Raji (cell line): ENCODE results near the gene PLCB1.

Experiments used
- POLR2A ChIP-seq: IDR thresholded peaks from 2 replicates; pipeline ENCODE4 v1.6.1; 2011; ENCODE audit warnings: low read depth, low read length, control low read depth; ENCODE audit not compliant: insufficient read depth

The PLCB1 gene

GRCh38 chr20:8306937-8307336 is 174.9 kb downstream of the PLCB1 start:
- no peak for TF ChIP-seq POLR2A

DNA sequence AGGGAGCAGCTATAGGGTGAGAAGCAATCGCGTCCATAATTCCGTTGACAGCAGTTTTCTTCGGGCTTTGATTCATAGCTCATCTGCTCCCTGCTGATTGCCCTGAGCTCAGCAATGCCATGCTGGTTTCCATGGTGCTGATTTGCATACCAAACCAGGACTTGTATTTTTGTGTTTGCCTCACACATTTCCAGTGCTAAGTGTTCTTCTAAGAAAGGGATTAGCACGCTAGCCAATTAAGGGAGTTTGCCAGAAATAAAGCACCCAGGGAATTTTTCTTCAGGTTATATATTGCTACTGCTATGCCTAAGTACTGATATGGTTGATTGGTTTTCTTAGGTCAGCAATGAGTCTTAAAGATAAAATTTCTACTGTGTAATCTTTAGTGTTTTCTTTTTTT is 177.6 kb downstream of the PLCB1 start:
- no peak for TF ChIP-seq POLR2A

DNA sequence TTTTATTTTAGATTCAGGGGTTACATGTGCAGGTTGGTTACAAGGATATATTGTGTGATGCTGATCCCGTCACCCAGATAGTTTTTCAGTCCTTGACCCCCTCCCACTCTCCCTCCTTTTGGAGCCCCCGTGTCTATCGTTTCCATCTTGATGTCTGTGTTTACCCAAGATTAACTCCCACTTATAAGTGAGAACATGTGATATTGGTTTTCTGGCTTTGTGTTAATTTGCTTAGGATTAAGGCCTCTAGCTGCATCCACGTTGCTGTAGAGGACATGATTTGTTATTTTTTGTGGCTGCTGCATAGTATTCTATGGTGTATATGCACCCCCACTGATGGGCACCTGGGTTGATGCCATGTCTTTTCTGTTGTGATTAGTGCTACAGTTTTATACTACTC is 178.6 kb downstream of the PLCB1 start:
- TF ChIP-seq POLR2A, result no peak

DNA sequence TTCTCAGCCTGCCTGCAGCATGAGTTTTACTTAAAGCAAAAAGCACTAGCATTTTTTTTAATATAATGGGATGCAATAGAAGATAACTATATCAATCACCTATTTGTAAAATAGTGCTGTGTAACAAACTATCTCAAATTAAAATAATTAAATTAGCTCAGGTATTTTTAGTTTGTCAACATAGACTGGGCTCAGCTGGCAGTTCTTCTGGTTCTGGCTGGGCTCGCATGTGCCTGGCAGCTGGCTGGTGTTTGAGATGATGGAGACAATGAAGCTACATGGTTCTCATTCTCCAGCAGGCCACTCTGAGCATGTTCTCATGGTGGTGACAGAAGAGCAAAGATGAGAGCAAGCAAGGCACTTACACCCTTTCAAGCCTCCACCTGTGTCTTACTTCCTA is 181.0 kb downstream of the PLCB1 start:
- no peak for TF ChIP-seq POLR2A

DNA sequence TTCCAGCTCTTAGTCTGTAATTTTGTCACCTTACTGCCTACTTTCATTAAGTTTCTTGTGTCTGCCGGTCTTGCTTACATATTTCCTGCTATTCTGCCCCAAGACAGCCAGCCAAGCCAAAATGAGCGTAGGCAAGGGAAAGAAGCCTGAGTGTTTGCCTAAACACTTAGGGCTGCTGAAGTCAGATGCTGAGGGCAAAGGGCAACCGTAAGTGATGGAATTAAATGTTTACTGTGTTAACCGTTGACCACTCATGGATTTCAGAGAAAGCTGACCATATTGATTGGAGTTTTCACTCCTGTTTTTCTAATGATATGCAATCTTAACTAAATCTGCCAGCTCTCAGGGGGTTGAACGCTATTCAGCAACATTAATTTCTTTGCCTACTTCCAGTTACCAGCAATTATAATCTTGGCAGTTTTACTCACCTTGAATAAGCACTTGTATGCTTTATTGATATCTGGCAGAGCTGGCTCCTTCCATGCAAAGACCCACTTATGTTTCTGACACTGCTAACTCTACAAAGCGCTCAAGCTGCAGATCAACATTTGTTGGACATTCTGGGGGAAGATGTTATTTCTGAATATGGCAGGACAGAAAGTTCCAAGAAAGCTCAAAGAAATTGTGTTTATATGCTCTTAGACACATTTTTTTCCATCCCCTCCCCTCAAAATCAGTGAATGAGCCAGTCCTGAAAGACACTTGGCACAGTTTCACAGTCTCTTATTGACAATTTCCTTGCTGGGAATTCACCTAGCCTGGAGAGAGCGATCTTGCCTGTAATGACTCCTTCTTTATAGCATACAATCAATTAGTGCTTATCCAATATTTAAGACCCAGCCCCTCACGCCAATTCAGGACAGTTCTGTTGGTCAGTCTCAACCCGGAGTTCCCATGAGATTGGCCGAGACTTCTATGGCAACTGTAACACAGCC is 183.8 kb downstream of the PLCB1 start:
- TF ChIP-seq POLR2A, result no peak

DNA sequence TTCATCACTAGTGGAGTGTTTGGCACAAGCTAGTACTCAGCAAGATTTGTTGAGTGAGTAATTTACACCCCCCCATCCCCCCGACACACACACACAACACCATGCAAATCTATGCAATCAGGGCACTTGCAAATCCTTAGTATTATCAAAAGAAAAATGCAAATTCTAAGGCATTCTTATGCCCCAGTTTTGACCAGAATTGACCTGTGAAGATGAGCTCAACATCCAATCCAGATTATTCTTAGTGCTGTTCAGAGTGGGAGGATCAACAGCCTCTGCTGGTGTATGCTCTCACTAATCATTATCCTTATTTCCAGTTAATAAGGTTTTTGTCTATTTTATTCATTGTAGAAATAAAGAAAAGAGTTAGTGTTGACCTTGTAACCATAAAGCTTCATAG is 185.4 kb downstream of the PLCB1 start:
- no peak for TF ChIP-seq POLR2A

- TF ChIP-seq POLR2A, result no peak
Observed at GRCh38 chr20:8318965-8319625, 187.0 kb downstream of the PLCB1 start.

DNA sequence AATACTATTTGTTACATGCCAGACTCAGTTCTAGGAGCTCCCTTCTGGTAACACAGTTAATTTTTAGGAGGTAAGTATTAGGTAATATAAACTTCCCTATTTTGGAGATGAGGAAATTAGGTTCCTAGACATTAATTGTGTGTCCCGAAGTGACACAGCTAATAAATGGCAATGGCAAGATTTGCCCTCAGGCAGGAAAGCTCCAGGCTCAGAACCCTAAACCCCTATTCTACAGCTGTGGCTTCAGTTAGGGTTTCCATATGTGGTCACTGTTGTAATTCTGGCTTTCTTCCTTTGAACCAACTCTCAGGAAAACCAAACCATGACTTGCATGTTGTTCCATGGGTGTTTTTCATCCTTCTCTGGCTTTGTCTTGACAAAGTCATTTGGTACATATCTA is 188.2 kb downstream of the PLCB1 start:
- no peak for TF ChIP-seq POLR2A

DNA sequence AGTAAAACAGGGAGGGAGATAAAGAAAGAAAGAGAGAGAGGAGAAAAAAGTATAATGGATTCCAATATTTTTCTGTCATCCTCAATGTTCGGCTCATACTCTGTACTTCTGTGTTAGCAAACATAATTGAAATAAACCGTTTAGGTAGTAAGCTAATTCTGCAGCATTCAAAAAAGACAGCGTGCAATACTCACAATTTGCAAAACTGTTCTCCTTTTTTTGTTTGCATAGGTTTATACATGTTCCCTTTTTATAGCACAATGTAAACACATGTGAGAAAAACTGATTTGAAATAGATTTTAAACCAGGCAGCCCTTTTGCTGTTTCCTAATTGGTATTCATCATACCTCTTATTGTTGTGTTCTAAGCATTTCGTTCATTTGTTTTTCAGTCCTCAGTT is 188.9 kb downstream of the PLCB1 start:
- no peak for TF ChIP-seq POLR2A

GRCh38 chr20:8322662-8323217 is 190.7 kb downstream of the PLCB1 start:
- TF ChIP-seq POLR2A, result no peak

DNA sequence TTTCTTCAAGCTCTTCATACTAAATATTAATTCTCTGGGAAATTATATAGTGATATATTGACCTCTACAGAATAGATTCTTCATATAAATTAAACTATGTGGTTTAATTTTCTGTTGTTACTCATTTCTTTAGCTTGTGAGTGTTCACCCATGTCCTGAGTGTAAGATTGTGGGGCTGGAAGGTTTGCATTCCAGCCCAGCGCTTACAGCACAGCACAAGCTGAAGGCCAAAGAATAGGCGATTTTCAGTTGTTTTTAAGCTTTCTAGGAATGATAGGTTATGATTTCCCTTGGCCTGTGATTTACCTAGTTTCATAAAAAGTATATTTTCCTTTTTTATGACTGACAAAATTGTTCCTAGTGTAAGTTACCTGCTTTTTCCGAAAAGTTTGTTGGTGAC is 194.1 kb downstream of the PLCB1 start:
- no peak for TF ChIP-seq POLR2A

- no peak for TF ChIP-seq POLR2A
Observed at GRCh38 chr20:8326899-8327298, 194.8 kb downstream of the PLCB1 start.

DNA sequence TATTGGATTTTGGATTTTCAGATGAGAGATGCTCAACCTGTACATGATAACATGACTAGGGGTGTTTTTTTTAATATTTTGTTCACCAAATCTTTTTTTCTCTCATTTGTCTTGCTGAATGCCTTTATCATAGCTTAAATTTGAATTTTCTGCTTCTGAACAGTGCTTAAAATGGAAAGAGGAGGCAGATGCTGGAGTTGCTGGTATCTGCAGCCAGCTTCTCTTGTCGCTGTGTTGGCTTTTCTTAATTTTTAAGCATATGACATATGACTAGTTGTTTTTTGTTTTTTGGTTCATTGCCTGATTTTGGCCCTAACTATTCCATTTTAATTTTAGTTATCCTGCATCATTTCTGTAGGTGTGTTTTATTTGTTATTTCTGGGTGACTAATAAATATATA is 196.1 kb downstream of the PLCB1 start:
- TF ChIP-seq POLR2A, result no peak

DNA sequence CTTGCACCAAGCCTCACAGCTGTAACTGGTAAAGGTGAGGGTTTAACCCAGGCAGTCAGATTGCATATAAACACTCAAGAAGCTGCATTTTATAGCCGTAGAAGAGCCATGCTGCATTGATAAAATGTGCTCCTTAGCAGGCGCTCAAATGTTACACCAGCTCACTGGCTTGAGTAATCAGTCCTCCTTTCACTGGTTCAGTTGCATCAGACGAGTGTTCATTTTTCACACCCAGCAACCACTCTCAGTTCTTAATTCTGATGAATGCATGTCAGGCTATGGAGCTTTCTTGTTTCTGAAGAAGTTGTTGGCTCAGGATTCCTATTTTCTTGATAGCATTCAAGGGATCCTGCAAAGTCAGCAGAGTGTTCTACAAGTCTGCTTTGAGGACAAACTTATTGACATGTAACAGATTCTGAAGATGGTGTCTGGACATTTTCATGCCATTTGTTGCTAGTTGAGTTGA is 198.3 kb downstream of the PLCB1 start:
- no peak for TF ChIP-seq POLR2A

GRCh38 chr20:8330785-8331695 is 199.0 kb downstream of the PLCB1 start:
- no peak for TF ChIP-seq POLR2A
